H1 (cell line): ENCODE measurements around the gene BMAL2. TPM values are rescaled to one million over a fixed set of nuclear protein-coding genes. Genes with fewer than 3 reads are reported as not detected.

Experiments
- CTCF ChIA-PET: fragments of 300-600 bp; sonication (Branson Sonifier 250); formaldehyde crosslinking; loops from one replicate; lab custom pipeline; 2021; ENCODE audit not compliant: partially characterized antibody; lab: Charles Lee
- POLR2A ChIA-PET: fragments of 300-600 bp; sonication (Branson Sonifier 250); formaldehyde crosslinking; loops from one replicate; lab custom pipeline; 2021; ENCODE audit warnings: inconsistent platforms; ENCODE audit not compliant: partially characterized antibody; lab: Charles Lee
- DNase-seq, 2 experiments: peaks; one replicate each; pipeline versions ENCODE4 v3.0.0 to v3.0.0-alpha.2; 2010 to 2022; ENCODE audit warnings: low spot score in 2 of 2, low read depth in 1 of 2, mixed read lengths in 1 of 2
- FAIRE-seq: peaks from 2 replicates; lab custom pipeline; 2011; peaks lifted over from hg19 to GRCh38; lab: Jason Lieb, UNC
- H2AFZ ChIP-seq: 2 replicates; pipeline ENCODE4 v1.8.1; 2012; ENCODE audit warnings: low read length, inconsistent platforms
- H2AK5ac ChIP-seq: 2 replicates; pipeline ENCODE4 v1.6.1; 2013; ENCODE audit warnings: low read depth, low read length
- H2BK120ac ChIP-seq: replicated peaks from 2 replicates; pipeline ENCODE3; 2013; ENCODE audit warnings: low read depth, low read length, inconsistent platforms
- H2BK12ac ChIP-seq: 2 replicates; pipeline ENCODE4 v1.6.1; 2013; ENCODE audit warnings: low read depth, low read length
- H2BK15ac ChIP-seq: 2 replicates; pipeline ENCODE4 v1.6.1; 2013; ENCODE audit warnings: low read length
- H2BK20ac ChIP-seq: 2 replicates; pipeline ENCODE4 v1.6.1; 2013; ENCODE audit warnings: low read length
- H2BK5ac ChIP-seq: 2 replicates; pipeline ENCODE4 v1.6.1; 2013; ENCODE audit warnings: low read depth, low read length
- H3K14ac ChIP-seq: 2 replicates; pipeline ENCODE4 v1.6.1; 2013; ENCODE audit warnings: inconsistent platforms; ENCODE audit not compliant: insufficient read length
- H3K18ac ChIP-seq: 2 replicates; pipeline ENCODE4 v1.6.1; 2013; ENCODE audit warnings: low read length; ENCODE audit errors: extremely low read depth
- H3K23ac ChIP-seq: 2 replicates; pipeline ENCODE4 v1.6.1; 2013; ENCODE audit warnings: inconsistent platforms; ENCODE audit not compliant: insufficient read length
- H3K23me2 ChIP-seq: 2 replicates; pipeline ENCODE4 v1.6.1; 2013; ENCODE audit warnings: low read depth, low read length
- H3K27ac ChIP-seq: 2 replicates; pipeline ENCODE4 v1.6.1; 2011; ENCODE audit warnings: low read depth, low read length, inconsistent platforms
- H3K27me3 ChIP-seq, 4 experiments: replicated peaks in 1 of 4; 1 replicate in 1 of 4; 2 replicates in 3 of 4; pipeline versions ENCODE4 v1.6.1 to v1.8.1; 2011 to 2013; ENCODE audit warnings: low read length in 3 of 4, mild to moderate bottlenecking in 3 of 4, inconsistent platforms in 2 of 4, mixed read lengths in 2 of 4, moderate library complexity in 1 of 4; ENCODE audit not compliant: control insufficient read depth in 3 of 4, insufficient read depth in 3 of 4; ENCODE audit errors: extremely low read depth in 1 of 4
- H3K36me3 ChIP-seq, 4 experiments: 2 replicates each; pipeline versions ENCODE4 v1.6.1 to v1.8.1; 2011 to 2013; ENCODE audit warnings: mild to moderate bottlenecking in 4 of 4, low read length in 3 of 4, moderate library complexity in 2 of 4, control low read depth in 1 of 4, inconsistent platforms in 1 of 4; ENCODE audit not compliant: insufficient read depth in 4 of 4, control insufficient read depth in 2 of 4
- H3K4ac ChIP-seq: replicated peaks from 2 replicates; pipeline ENCODE3; 2013; ENCODE audit warnings: low read length, low read depth, mixed read lengths, inconsistent platforms; ENCODE audit not compliant: insufficient read length
- H3K4me1 ChIP-seq, 4 experiments: replicated peaks in 1 of 4; 1 replicate in 1 of 4; 2 replicates in 3 of 4; pipeline versions ENCODE4 v1.6.1 to v1.8.1; 2011 to 2013; ENCODE audit warnings: low read length in 3 of 4, inconsistent platforms in 2 of 4, mixed read lengths in 1 of 4; ENCODE audit not compliant: insufficient read depth in 4 of 4, control insufficient read depth in 3 of 4
- H3K4me2 ChIP-seq, 2 experiments: 2 replicates each; pipeline versions ENCODE4 v1.6.1 to v1.8.1; 2011 to 2013; ENCODE audit warnings: low read depth in 2 of 2, low read length in 2 of 2, control low read depth in 1 of 2, inconsistent platforms in 1 of 2, mild to moderate bottlenecking in 1 of 2; ENCODE audit not compliant: insufficient read depth in 1 of 2
- H3K4me3 ChIP-seq, 4 experiments: fragments of 200-600, 300-600 bp in 1 of 4; sonication (generic), shearing (Covaris generic), sonication (Bioruptor Twin) in 1 of 4; 2 replicates each; pipeline versions ENCODE4 v1.5.1 to v1.8.1; 2011 to 2016; ENCODE audit warnings: low read length in 4 of 4, low read depth in 3 of 4, control low read depth in 2 of 4, inconsistent platforms in 2 of 4, mild to moderate bottlenecking in 2 of 4, mixed read lengths in 1 of 4, moderate library complexity in 1 of 4; ENCODE audit not compliant: insufficient read depth in 2 of 4; ENCODE audit errors: extremely low read depth in 1 of 4
- H3K56ac ChIP-seq: replicated peaks from 2 replicates; pipeline ENCODE3; 2013; ENCODE audit warnings: low read depth, mild to moderate bottlenecking, mixed read lengths, low read length, inconsistent platforms; ENCODE audit not compliant: insufficient read length
- H3K79me1 ChIP-seq: 2 replicates; pipeline ENCODE4 v1.6.1; 2013; ENCODE audit warnings: low read depth, low read length, control low read depth
- H3K79me2 ChIP-seq, 2 experiments: 2 replicates each; pipeline versions ENCODE4 v1.6.1 to v1.8.1; 2012 to 2013; ENCODE audit warnings: low read length in 2 of 2, mild to moderate bottlenecking in 2 of 2, inconsistent platforms in 1 of 2; ENCODE audit not compliant: insufficient read depth in 2 of 2, control insufficient read depth in 1 of 2
- H3K9ac ChIP-seq, 4 experiments: replicated peaks in 1 of 4; 1 replicate in 1 of 4; 2 replicates in 3 of 4; pipeline versions ENCODE4 v1.6.1 to v1.8.1; 2011 to 2013; ENCODE audit warnings: low read depth in 3 of 4, low read length in 3 of 4, control low read depth in 2 of 4, mild to moderate bottlenecking in 2 of 4, moderate library complexity in 2 of 4, inconsistent platforms in 1 of 4; ENCODE audit errors: extremely low read depth in 1 of 4
- H3K9me3 ChIP-seq, 2 experiments: 2 replicates each; pipeline versions ENCODE4 v1.6.1 to v1.8.1; 2012 to 2013; ENCODE audit warnings: mild to moderate bottlenecking in 2 of 2, moderate library complexity in 2 of 2, control low read depth in 1 of 2, inconsistent platforms in 1 of 2, low read depth in 1 of 2, low read length in 1 of 2, mixed read lengths in 1 of 2; ENCODE audit not compliant: insufficient read depth in 2 of 2
- H4K20me1 ChIP-seq, 2 experiments: replicated peaks in 1 of 2; 2 replicates each; pipeline versions ENCODE3 to v1.8.1; 2011 to 2013; ENCODE audit warnings: inconsistent platforms in 2 of 2, low read length in 2 of 2, mild to moderate bottlenecking in 1 of 2; ENCODE audit not compliant: insufficient read depth in 2 of 2, control insufficient read depth in 1 of 2
- H4K5ac ChIP-seq: 2 replicates; pipeline ENCODE4 v1.6.1; 2013; ENCODE audit warnings: low read length, low read depth, mixed read lengths, inconsistent platforms; ENCODE audit not compliant: insufficient read length
- H4K8ac ChIP-seq: 2 replicates; pipeline ENCODE4 v1.8.0; 2013; ENCODE audit warnings: mild to moderate bottlenecking, moderate library complexity, low read length, inconsistent platforms; ENCODE audit not compliant: insufficient read depth; ENCODE audit errors: extremely low read depth
- H4K91ac ChIP-seq: replicated peaks from 2 replicates; pipeline ENCODE3; 2013; ENCODE audit warnings: low read length, mixed read lengths, inconsistent platforms; ENCODE audit not compliant: insufficient read length
- CBX5 ChIP-seq: fragments of 300-800, 300-1000 bp; sonication (generic); IDR thresholded peaks from 2 replicates; pipeline ENCODE4 v1.7.1; 2016; ENCODE audit warnings: antibody characterized with exemption, low read length, low read depth
- CBX8 ChIP-seq: fragments of 300-800, 300-1000 bp; sonication (generic); IDR thresholded peaks from 2 replicates; pipeline ENCODE4 v1.7.1; 2016; ENCODE audit warnings: low read depth, low read length, borderline replicate concordance
- HDAC2 ChIP-seq, 2 experiments: fragments of 300-600 bp in 1 of 2; sonication (generic) in 1 of 2; IDR thresholded peaks; 2 replicates each; pipeline ENCODE4 v1.6.1; 2011 to 2012; ENCODE audit warnings: low read depth in 2 of 2, low read length in 2 of 2, mild to moderate bottlenecking in 2 of 2, moderate library complexity in 2 of 2, borderline replicate concordance in 1 of 2, inconsistent platforms in 1 of 2
- JUND ChIP-seq: IDR thresholded peaks from 2 replicates; pipeline ENCODE4 v1.6.1; 2011; ENCODE audit warnings: mild to moderate bottlenecking, improper control_type of control experiment, low read length
- NRF1 ChIP-seq: IDR thresholded peaks from 2 replicates; pipeline ENCODE4 v1.6.1; 2011; ENCODE audit warnings: mild to moderate bottlenecking, low read depth, low read length, improper control_type of control experiment
- RNF2 ChIP-seq: fragments of 200-900, 300-1000 bp; sonication (generic); IDR thresholded peaks from 2 replicates; pipeline ENCODE4 v1.7.1; 2016; ENCODE audit warnings: borderline replicate concordance, low read depth, mild to moderate bottlenecking, antibody characterized with exemption, low read length; ENCODE audit not compliant: poor library complexity, severe bottlenecking; ENCODE audit errors: missing control alignments
- WGBS, 2 experiments: shearing (Covaris generic) in 1 of 2; methylation state at CpG; one replicate each; pipeline versions ENCODE4 v1.1.6 to v1.1.7; 2013 to 2015; ENCODE audit warnings: low lambda C conversion rate in 2 of 2, mixed read lengths in 2 of 2, inconsistent platforms in 1 of 2, low coverage in 1 of 2, missing lambda C conversion rate in 1 of 2; ENCODE audit not compliant: insufficient replicate concordance in 2 of 2, insufficient coverage in 1 of 2, insufficient read length in 1 of 2; ENCODE audit errors: extremely low coverage in 1 of 2, missing lambda C conversion rate in 1 of 2; 5-methylcytosine and 5-hydroxymethylcytosine counted together
- polyA plus RNA-seq, 7 experiments: library from polyadenylated mRNA; depleted of rRNA in 3 of 7; stranded (reverse) in 5 of 7; unstranded in 2 of 7; fragments of >200 nt in 5 of 7; fragments of 200-250 nt in 2 of 7; gene quantifications; 1 replicate in 5 of 7; 2 replicates in 1 of 7; 4 replicates in 1 of 7; pipeline versions ENCODE4 v1.2.1 to v1.2.3, GENCODE V29; 2011 to 2013; ENCODE audit warnings: missing spikeins in 2 of 7, mixed read lengths in 2 of 7
- total RNA-seq: library from RNA; stranded (reverse); fragmentation: NEBNext Ultra II Directional; extraction: Animal tissue kit (Norgen Biotek cat#: 25700); gene quantifications from 2 replicates; pipeline ENCODE4 v1.2.1, GENCODE V29; 2021

The BMAL2 gene
- total and polyA plus RNA-seq, 2 of the 8 experiments (the other 6 are each of a cell fraction or from before 2014, with no cell fraction given): 3.2 to 20.6 TPM

DNA sequence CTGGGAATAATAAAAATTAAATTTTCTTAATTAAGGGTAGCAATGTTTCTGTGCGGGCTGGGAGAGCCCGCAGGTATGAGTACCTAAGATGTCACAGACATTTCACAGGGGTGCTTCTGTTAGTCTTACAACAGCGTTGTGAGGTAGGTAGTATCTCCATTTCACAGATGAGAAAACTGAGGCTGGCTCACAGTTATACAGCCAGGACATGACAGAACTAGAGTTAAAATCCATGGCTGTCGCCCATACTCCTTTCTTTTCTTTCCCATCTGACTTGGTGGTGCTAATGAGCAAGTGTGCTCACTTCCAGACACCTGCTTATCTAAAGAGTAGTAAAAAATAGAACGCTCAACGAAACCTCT, 2.1 kb downstream of the BMAL2 start:
- Histone ChIP-seq H3K27ac (no peak overlapping the region), H3K23me2 (peaks cover 12% of the 10 kb centered on the region), H4K8ac (no peak overlapping the region), H2BK5ac (no peak overlapping the region), H3K36me3 (no peaks in the 10 kb centered on the region), H3K4me1 (peaks cover 0 to 8% (median 2%) of the 10 kb centered on the region in 4 experiments; a peak in 5 of 7 replicates), H3K4ac (no peak overlapping the region), H2BK12ac (no peak overlapping the region), H4K20me1 (peaks cover 0 to 3% of the 10 kb centered on the region in 2 experiments), H3K9me3 (no peaks in the 10 kb centered on the region), H3K79me2 (peaks cover 0 to 37% of the 10 kb centered on the region in 2 experiments; a peak in 2 of 4 replicates), H3K18ac (no peak overlapping the region), H2BK15ac (no peak overlapping the region), H4K91ac (no peak overlapping the region), H3K56ac (no peak overlapping the region), H3K14ac (no peak overlapping the region), H3K23ac (no peak overlapping the region), H4K5ac (no peak overlapping the region), H3K4me2 (no peak overlapping the region; a peak in 1 of 4 replicates), H3K27me3 (peaks cover 3 to 14% (median 7%) of the 10 kb centered on the region in 4 experiments), H3K79me1 (peaks cover 3% of the 10 kb centered on the region; the same call in 1 of the 2 replicates), H3K9ac (no peak overlapping the region), H2AK5ac (no peak overlapping the region), H3K4me3 (no peak overlapping the region), H2BK120ac (no peak overlapping the region), H2BK20ac (no peak overlapping the region), H2AFZ (no peak overlapping the region)
- no peak for FAIRE-seq
- ChIA-PET POLR2A (interaction anchor here (1.4 kb wide), 1 partner anchor 18 kb away, joined by 3 read pairs; no protein-coding TSS in a partner anchor), CTCF (interaction anchor here (1.0 to 1.3 kb wide), 2 partner anchors 11 to 45 kb away, joined by 3 to 4 read pairs; no protein-coding TSS in a partner anchor)
- DNase-seq: no peak
- 77% methylated on average over 6 of the region's 6 CpGs; no CpG with 5 or more reads in 1 of the 2 experiments for WGBS, 2 experiments
- TF ChIP-seq NRF1 (no peak), JUND (no peak), CBX5 (no peak), CBX8 (no peak), HDAC2 (IDR thresholded peaks at IDR 0.05; ENCODE audit: borderline replicate concordance in 1 of 2, low read depth in 2 of 2, low read length in 2 of 2) (no peak), RNF2 (no peak)
